ENCODE data around the gene CD22.

DNA sequence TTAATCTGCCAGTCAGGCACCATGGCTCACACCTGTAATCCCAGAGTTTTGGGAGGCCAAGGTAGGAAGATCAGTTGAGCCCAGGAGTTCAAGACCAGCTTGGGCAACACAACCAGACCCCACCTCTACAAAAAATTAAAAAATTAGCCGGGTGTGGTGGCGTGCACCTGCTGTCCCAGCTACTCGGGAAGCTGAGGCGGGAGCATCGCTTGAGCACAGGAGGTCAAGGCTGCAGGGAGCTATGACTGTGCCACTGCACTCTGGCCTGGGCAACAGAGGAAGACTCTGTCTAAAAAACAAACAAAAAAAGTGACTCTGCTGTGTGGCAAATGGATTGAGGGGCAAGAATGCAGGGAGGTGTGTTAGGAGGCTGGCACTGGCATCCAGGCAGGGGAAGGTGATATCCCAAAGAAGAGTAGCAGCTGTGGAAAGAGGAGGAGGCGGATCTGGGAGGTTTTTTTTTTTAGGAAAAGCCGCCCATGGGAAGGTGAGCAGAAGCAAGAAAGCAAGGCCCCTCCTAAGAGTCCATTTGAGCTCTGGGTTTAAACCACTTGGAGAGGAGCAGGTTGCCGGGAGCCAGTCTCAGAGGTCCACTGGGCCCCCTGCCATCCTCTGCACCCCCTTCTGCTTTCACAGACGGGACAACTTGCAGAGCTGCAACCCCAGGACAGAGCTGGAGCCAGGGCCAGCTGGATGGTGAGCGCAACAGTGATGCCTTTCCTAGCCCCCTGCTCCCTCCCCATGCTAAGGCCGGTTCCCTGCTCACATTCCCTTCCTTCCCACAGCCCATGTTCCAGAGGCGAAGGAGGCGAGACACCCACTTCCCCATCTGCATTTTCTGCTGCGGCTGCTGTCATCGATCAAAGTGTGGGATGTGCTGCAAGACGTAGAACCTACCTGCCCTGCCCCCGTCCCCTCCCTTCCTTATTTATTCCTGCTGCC, 44.6 kb upstream of the CD22 start:
- TF ChIP-seq EZH2 (IDR thresholded peaks at IDR 0.05; ENCODE audit: borderline replicate concordance, control insufficient read depth, low read depth, low read length): no peak
- TF ChIP-seq MAX (IDR thresholded peaks at IDR 0.05; ENCODE audit: low read depth, low read length): no peak
- TF ChIP-seq SUZ12 (IDR thresholded peaks at IDR 0.05; ENCODE audit: unreplicated experiment): no peak
- no peak for TF ChIP-seq YBX1 (IDR thresholded peaks at IDR 0.05)
- no peak for TF ChIP-seq ESRRA (IDR thresholded peaks at IDR 0.05; ENCODE audit: low read length)
- TF ChIP-seq, protein P1, sequence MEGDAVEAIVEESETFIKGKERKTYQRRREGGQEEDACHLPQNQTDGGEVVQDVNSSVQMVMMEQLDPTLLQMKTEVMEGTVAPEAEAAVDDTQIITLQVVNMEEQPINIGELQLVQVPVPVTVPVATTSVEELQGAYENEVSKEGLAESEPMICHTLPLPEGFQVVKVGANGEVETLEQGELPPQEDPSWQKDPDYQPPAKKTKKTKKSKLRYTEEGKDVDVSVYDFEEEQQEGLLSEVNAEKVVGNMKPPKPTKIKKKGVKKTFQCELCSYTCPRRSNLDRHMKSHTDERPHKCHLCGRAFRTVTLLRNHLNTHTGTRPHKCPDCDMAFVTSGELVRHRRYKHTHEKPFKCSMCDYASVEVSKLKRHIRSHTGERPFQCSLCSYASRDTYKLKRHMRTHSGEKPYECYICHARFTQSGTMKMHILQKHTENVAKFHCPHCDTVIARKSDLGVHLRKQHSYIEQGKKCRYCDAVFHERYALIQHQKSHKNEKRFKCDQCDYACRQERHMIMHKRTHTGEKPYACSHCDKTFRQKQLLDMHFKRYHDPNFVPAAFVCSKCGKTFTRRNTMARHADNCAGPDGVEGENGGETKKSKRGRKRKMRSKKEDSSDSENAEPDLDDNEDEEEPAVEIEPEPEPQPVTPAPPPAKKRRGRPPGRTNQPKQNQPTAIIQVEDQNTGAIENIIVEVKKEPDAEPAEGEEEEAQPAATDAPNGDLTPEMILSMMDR (IDR thresholded peaks at IDR 0.05 in 2 of 3, conservative IDR thresholded peaks at IDR 0.05 in 1 of 3; ENCODE audit: control insufficient read depth in 2 of 3, extremely low read depth in 1 of 3, insufficient read depth in 1 of 3, low read depth in 3 of 3, low read length in 3 of 3): no peak
- TF ChIP-seq SRF (IDR thresholded peaks at IDR 0.05; ENCODE audit: low read depth in 2 of 2, low read length in 2 of 2): no peak
- TF ChIP-seq MYC (IDR thresholded peaks at IDR 0.05; ENCODE audit: insufficient read depth, insufficient read length, insufficient replicate concordance, low read length, severe bottlenecking): no peak
- TF ChIP-seq RFX5 (IDR thresholded peaks at IDR 0.05; ENCODE audit: low read depth, low read length): no peak
- TF ChIP-seq CHD4 (IDR thresholded peaks at IDR 0.05): no peak
- TF ChIP-seq CREB1 (IDR thresholded peaks at IDR 0.05; ENCODE audit: low read depth): no peak
